COLO668 (cell line): ENCODE data around the gene CD47.

Experiments used
- DNase-seq: peaks from one replicate; lab custom pipeline; 2025; ENCODE audit not compliant: unreplicated experiment; lab: John Stamatoyannopoulos, UW

CD47 gene

GRCh38 chr3:108090701-108091497 is at the start of gene CD47:
Gene CD47, minus strand, starts transcription at chr3:108091031. Its CDS starts 123 bp downstream, at chr3:108090908.
- DNase-seq, result peak; percentile 88

GRCh38 chr3:108137460-108137814 is 46.6 kb upstream of the CD47 start:
- no peak for DNase-seq

- DNase-seq, result no peak
These were observed 46.0 kb upstream of the CD47 start for GRCh38 chr3:108136561-108137459.

GRCh38 chr3:108134555-108134880 is 43.7 kb upstream of the CD47 start:
- no peak for DNase-seq

- DNase-seq, result no peak
These were observed 43.2 kb upstream of the CD47 start for GRCh38 chr3:108133858-108134554.

GRCh38 chr3:108133048-108133369 is 42.2 kb upstream of the CD47 start:
- no peak for DNase-seq

GRCh38 chr3:108131475-108132134 is 40.8 kb upstream of the CD47 start:
- no peak for DNase-seq

- DNase-seq, result no peak
These were observed 40.1 kb upstream of the CD47 start for GRCh38 chr3:108130701-108131474.

- no peak for DNase-seq
These were observed 39.4 kb upstream of the CD47 start for GRCh38 chr3:108130236-108130635.

GRCh38 chr3:108127301-108127988 is 36.6 kb upstream of the CD47 start:
- DNase-seq, result no peak

GRCh38 chr3:108126348-108126747 is 35.5 kb upstream of the CD47 start:
- DNase-seq, result no peak

- peak; percentile 9 for DNase-seq
These were observed 34.8 kb upstream of the CD47 start for GRCh38 chr3:108125550-108126071.

- no peak for DNase-seq
These were observed 34.3 kb upstream of the CD47 start for GRCh38 chr3:108125153-108125543.

GRCh38 chr3:108124337-108125152 is 33.7 kb upstream of the CD47 start:
- no peak for DNase-seq

GRCh38 chr3:108123326-108123725 is 32.5 kb upstream of the CD47 start:
- no peak for DNase-seq

GRCh38 chr3:108122276-108122675 is 31.4 kb upstream of the CD47 start:
- DNase-seq, result no peak

- no peak for DNase-seq
These were observed 28.7 kb upstream of the CD47 start for GRCh38 chr3:108119398-108120104.

GRCh38 chr3:108118038-108118768 is 27.4 kb upstream of the CD47 start:
- no peak for DNase-seq
